Forelimb muscle (tissue), 1 donor: ENCODE data around the gene TAX1BP3. TPM values are rescaled to one million over a fixed set of nuclear protein-coding genes. Genes with fewer than 3 reads are reported as not detected.
A peak's percentile ranks its signal among the peaks of the same experiment; 100 is the strongest.

ENCODE experiments used
- DNase-seq: peaks from one replicate; pipeline ENCODE4 v3.0.0-alpha.2; 2013; ENCODE audit warnings: low read depth
- polyA plus RNA-seq: library from polyadenylated mRNA; unstranded; fragments of 120-200 nt; gene quantifications from one replicate; pipeline ENCODE4 v1.2.1, GENCODE V29; 2013; ENCODE audit not compliant: insufficient read length

TAX1BP3 gene
- polyA plus RNA-seq, 1 donor, result 45.4 TPM

GRCh38 chr17:3658784-3659449 is 9.5 kb downstream of the TAX1BP3 start:
- no peak for DNase-seq

- DNase-seq, result no peak
These were observed 10.2 kb downstream of the TAX1BP3 start for GRCh38 chr17:3657874-3658783.

- no peak for DNase-seq
These were observed 10.8 kb downstream of the TAX1BP3 start for GRCh38 chr17:3657588-3657869.

GRCh38 chr17:3656755-3657587 is 11.4 kb downstream of the TAX1BP3 start:
- DNase-seq, result no peak

GRCh38 chr17:3656353-3656752 is 12.0 kb downstream of the TAX1BP3 start:
- DNase-seq, result no peak

- DNase-seq, result no peak
These were observed 12.6 kb downstream of the TAX1BP3 start for GRCh38 chr17:3655766-3656165.

GRCh38 chr17:3647769-3648555 is 20.4 kb downstream of the TAX1BP3 start:
- no peak for DNase-seq

GRCh38 chr17:3647251-3647650 is 21.1 kb downstream of the TAX1BP3 start:
- DNase-seq, result no peak

- DNase-seq, result no peak
These were observed 23.1 kb downstream of the TAX1BP3 start for GRCh38 chr17:3645310-3645709.

GRCh38 chr17:3643889-3644349 is 24.5 kb downstream of the TAX1BP3 start:
- DNase-seq, result no peak

GRCh38 chr17:3641717-3642486 is 26.5 kb downstream of the TAX1BP3 start:
- no peak for DNase-seq

GRCh38 chr17:3641014-3641413 is 27.4 kb downstream of the TAX1BP3 start:
- no peak for DNase-seq

GRCh38 chr17:3639981-3640596 is 28.3 kb downstream of the TAX1BP3 start:
- DNase-seq, result no peak

- DNase-seq, result no peak
These were observed 31.4 kb downstream of the TAX1BP3 start for GRCh38 chr17:3636908-3637373.

GRCh38 chr17:3636154-3636907 is 32.0 kb downstream of the TAX1BP3 start, which contains the start of the genes CTNS and SHPK:
TSS of gene CTNS (plus strand) at chr17:3636760. CDS start at chr17:3640207, 3,447 bp downstream.
TSS of gene SHPK (minus strand) at chr17:3636250. CDS start at chr17:3636219, 31 bp downstream.
- peak; percentile 88 for DNase-seq

- no peak for DNase-seq
These were observed 32.8 kb downstream of the TAX1BP3 start for GRCh38 chr17:3635474-3636153.

- no peak for DNase-seq
These were observed 36.1 kb downstream of the TAX1BP3 start for GRCh38 chr17:3632287-3632686.

GRCh38 chr17:3630781-3631180 is 37.6 kb downstream of the TAX1BP3 start:
- no peak for DNase-seq
